ENCODE data around the gene PPIG. TPM values are rescaled to one million over a fixed set of nuclear protein-coding genes. Genes with fewer than 3 reads are reported as not detected.

Gene PPIG
- total RNA-seq, 1 donor from 2014 or later, result 69.8 TPM

GRCh38 chr2:169664978-169665930 is 81.1 kb downstream of the PPIG start:
- ATAC-seq (ENCODE audit: low read depth) (no peak), DNase-seq (no peak)
- Mint-ChIP-seq H3K4me3 (no peak overlapping the region), H3K9me3 (no peaks in the 10 kb centered on the region), H3K27ac (no peak overlapping the region), H3K27me3 (peaks cover 8% of the 10 kb centered on the region), H3K36me3 (ENCODE audit: low read depth) (no peaks in the 10 kb centered on the region), H3K4me1 (peaks cover 4% of the 10 kb centered on the region)
- ChIA-PET CTCF (no interaction called here), POLR2A (no interaction called here)
- TF ChIP-seq CTCF (IDR thresholded peaks at IDR 0.05), result no peak
- intact Hi-C loops (cut with micrococcal nuclease), result no loop called here

DNA sequence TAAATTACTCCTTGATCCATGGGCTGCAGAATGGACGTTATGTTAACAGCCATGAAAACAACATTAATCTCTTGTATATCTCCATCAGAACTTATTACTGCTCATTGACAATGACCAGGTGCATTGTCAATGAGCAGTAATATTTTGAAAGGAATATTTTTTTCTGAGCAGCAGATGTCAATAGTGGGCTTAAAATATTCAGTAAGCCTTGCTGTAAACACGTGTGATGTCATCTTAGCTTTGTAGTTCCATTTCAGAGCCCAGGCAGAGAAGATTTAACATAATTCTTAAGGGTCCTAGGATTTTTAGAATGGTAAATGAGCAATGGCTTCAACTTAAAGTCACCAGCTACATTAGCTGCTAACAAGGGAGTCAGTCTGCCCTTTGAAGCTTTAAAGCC is 83.4 kb downstream of the PPIG start:
- no peak for TF ChIP-seq CTCF (IDR thresholded peaks at IDR 0.05)
- ChIA-PET POLR2A (no interaction called here), CTCF (no interaction called here)

GRCh38 chr2:169670215-169670651 is 86.1 kb downstream of the PPIG start:
- CTCF ChIA-PET, result no interaction called here
- no peaks in the 10 kb centered on the region for H3K9me3 Mint-ChIP-seq
- POLR2A ChIA-PET, result no interaction called here
- no peak overlapping the region for H3K27ac Mint-ChIP-seq
- intact Hi-C loops (cut with micrococcal nuclease), result no loop called here
- DNase-seq (no peak), ATAC-seq (ENCODE audit: low read depth) (no peak)
- H3K27me3 Mint-ChIP-seq, result peaks cover 12% of the 10 kb centered on the region
- H3K4me3 Mint-ChIP-seq, result no peak overlapping the region
- H3K36me3 Mint-ChIP-seq (ENCODE audit: low read depth), result no peaks in the 10 kb centered on the region
- H3K4me1 Mint-ChIP-seq, result no peaks in the 10 kb centered on the region
- TF ChIP-seq CTCF (IDR thresholded peaks at IDR 0.05), result no peak

More for the DNA sequence above, 83.4 kb downstream of the PPIG start:
- no peak for DNase-seq
- Mint-ChIP-seq H3K4me3 (no peak overlapping the region), H3K9me3 (no peaks in the 10 kb centered on the region), H3K27me3 (peaks cover 8% of the 10 kb centered on the region), H3K36me3 (ENCODE audit: low read depth) (no peaks in the 10 kb centered on the region), H3K4me1 (no peaks in the 10 kb centered on the region), H3K27ac (no peak overlapping the region)
- no peak for ATAC-seq (ENCODE audit: low read depth)
- intact Hi-C loops (cut with micrococcal nuclease), result no loop called here

GRCh38 chr2:169670937-169671336 is 86.8 kb downstream of the PPIG start:
- H3K27ac Mint-ChIP-seq, result no peak overlapping the region
- POLR2A ChIA-PET, result no interaction called here
- DNase-seq (no peak), ATAC-seq (ENCODE audit: low read depth) (no peak)
- H3K4me1 Mint-ChIP-seq, result no peaks in the 10 kb centered on the region
- no peaks in the 10 kb centered on the region for H3K36me3 Mint-ChIP-seq (ENCODE audit: low read depth)
- intact Hi-C loops (cut with micrococcal nuclease), result no loop called here
- no peak for TF ChIP-seq CTCF (IDR thresholded peaks at IDR 0.05)
- H3K4me3 Mint-ChIP-seq, result no peak overlapping the region
- H3K9me3 Mint-ChIP-seq, result no peaks in the 10 kb centered on the region
- peaks cover 12% of the 10 kb centered on the region for H3K27me3 Mint-ChIP-seq
- CTCF ChIA-PET, result no interaction called here

GRCh38 chr2:169672406-169672805 is 88.3 kb downstream of the PPIG start:
- ATAC-seq (ENCODE audit: low read depth) (no peak), DNase-seq (no peak)
- no peak for TF ChIP-seq CTCF (IDR thresholded peaks at IDR 0.05)
- H3K9me3 Mint-ChIP-seq, result no peaks in the 10 kb centered on the region
- ChIA-PET CTCF (no interaction called here), POLR2A (no interaction called here)
- intact Hi-C loops (cut with micrococcal nuclease), result no loop called here
- H3K36me3 Mint-ChIP-seq (ENCODE audit: low read depth), result no peaks in the 10 kb centered on the region
- no peaks in the 10 kb centered on the region for H3K4me1 Mint-ChIP-seq
- H3K27ac Mint-ChIP-seq, result no peak overlapping the region
- no peak overlapping the region for H3K4me3 Mint-ChIP-seq
- peaks cover 13% of the 10 kb centered on the region for H3K27me3 Mint-ChIP-seq

Data from activated B cell treated with CpG ODN at 0.5 μM for 24 hours (primary cell).